Prostate gland (tissue), 2 donors: ENCODE results near the gene TEX54. TPM values are rescaled to one million over a fixed set of nuclear protein-coding genes. Genes with fewer than 3 reads are reported as not detected.

Experiments used
- DNase-seq: peaks from one replicate; pipeline ENCODE4 v3.0.0-alpha.2; 2019; ENCODE audit warnings: low spot score
- H3K27ac ChIP-seq, 2 donors: fragments of 200-600 bp; sonication (generic); 2 replicates each; pipeline ENCODE4 v1.5.1; 2017 to 2019
- H3K27me3 ChIP-seq: fragments of 200-600 bp; sonication (generic); replicated peaks from 2 replicates; pipeline ENCODE4 v1.5.1; 2019; ENCODE audit not compliant: insufficient read depth
- H3K36me3 ChIP-seq, 2 donors: fragments of 200-600 bp; sonication (generic); 1 replicate in 1 of 2; 2 replicates in 1 of 2; pipeline versions ENCODE4 v1.5.1 to v1.8.1; 2017 to 2019
- H3K4me1 ChIP-seq: fragments of 200-600 bp; sonication (generic); replicated peaks from 2 replicates; pipeline ENCODE4 v1.5.1; 2019
- H3K4me3 ChIP-seq, 2 donors: fragments of 200-600 bp; sonication (generic); 2 replicates each; pipeline ENCODE4 v1.5.1; 2017 to 2019
- H3K9me3 ChIP-seq: fragments of 200-600 bp; sonication (generic); 2 replicates; pipeline ENCODE4 v1.5.1; 2017
- CTCF ChIP-seq, 4 experiments: fragments of 200-600 bp in 2 of 4; fragments of 450-650 bp in 2 of 4; sonication (generic) in 2 of 4; IDR thresholded peaks; 1 replicate in 3 of 4; 2 replicates in 1 of 4; pipeline ENCODE4 v1.5.1; 2016 to 2019; ENCODE audit warnings: antibody characterized with exemption in 4 of 4, mild to moderate bottlenecking in 2 of 4, moderate library complexity in 2 of 4
- POLR2A ChIP-seq: fragments of 450-650 bp; IDR thresholded peaks from one replicate; pipeline ENCODE4 v1.6.1; 2016; ENCODE audit warnings: antibody characterized with exemption, mild to moderate bottlenecking
- POLR2AphosphoS5 ChIP-seq: sonication (generic); formaldehyde crosslinking; IDR thresholded peaks from one replicate; pipeline ENCODE4 v1.6.1; 2017; ENCODE audit warnings: antibody characterized with exemption
- WGBS: methylation state at CpG from one replicate; pipeline ENCODE4 v1.1.5; 2018; 5-methylcytosine and 5-hydroxymethylcytosine counted together
- intact Hi-C: fragments of 100-400 bp; cut with DNase I; formaldehyde crosslinking; loops from one replicate; pipeline ENCODE4 v1.14.2; 2022
- total RNA-seq, 2 donors: library from RNA; depleted of rRNA; stranded (reverse); fragments of >200 nt; gene quantifications; one replicate each; pipeline ENCODE4 v1.1.0, GENCODE V29; 2016

Gene TEX54
- total RNA-seq, 2 donors from 2014 or later, result not detected

DNA sequence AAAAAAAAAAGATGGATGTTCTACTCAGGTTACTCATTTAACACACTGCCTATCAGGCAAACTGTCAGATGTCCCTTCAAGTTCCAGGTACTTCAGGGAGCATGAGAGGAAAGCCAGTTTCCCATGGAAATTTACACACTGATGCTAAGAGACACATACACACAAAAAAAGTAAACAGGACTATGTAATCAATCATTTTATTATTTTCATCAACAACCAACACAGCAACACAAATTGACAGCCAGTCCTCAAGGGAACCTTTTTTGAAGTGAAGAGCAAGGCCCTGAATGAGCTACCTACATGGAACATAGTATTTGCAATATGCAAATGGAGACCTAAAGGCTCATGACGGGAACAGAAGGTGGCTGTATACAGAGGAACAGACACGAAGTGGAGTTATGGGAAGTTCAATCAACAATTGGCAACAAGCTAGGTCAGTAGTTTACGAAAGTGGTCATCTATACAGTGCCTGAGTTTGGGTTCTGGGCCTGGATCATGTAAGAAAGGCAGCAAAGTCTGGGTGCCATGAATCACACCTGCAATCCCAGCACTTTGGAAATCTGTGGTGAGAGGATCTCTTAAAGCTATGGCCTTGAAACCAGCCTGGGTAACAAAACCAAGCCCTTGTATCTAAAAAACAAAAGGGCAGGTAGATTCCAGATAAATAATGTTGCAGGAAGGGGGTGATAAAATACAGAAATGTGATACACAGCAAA, 19.3 kb upstream of the TEX54 start:
- Histone ChIP-seq H3K27me3 (no peaks in the 10 kb centered on the region), H3K4me3 (no peak overlapping the region), H3K36me3 (no peaks in the 10 kb centered on the region), H3K4me1 (peaks cover 9% of the 10 kb centered on the region), H3K9me3 (no peaks in the 10 kb centered on the region), H3K27ac (no peak overlapping the region)
- TF ChIP-seq CTCF (IDR thresholded peaks at IDR 0.05) (no peak), POLR2AphosphoS5 (no peak), POLR2A (no peak)
- intact Hi-C loops, result no loop called here
- no peak for DNase-seq
- WGBS, result 44% methylated on average over 3 of the region's 3 CpGs

GRCh38 chr11:62850911-62851806, 18.5 kb upstream of the TEX54 start:
- Histone ChIP-seq H3K27ac (no peak overlapping the region), H3K27me3 (no peaks in the 10 kb centered on the region), H3K36me3 (no peaks in the 10 kb centered on the region), H3K4me3 (no peak overlapping the region), H3K9me3 (no peaks in the 10 kb centered on the region), H3K4me1 (peaks cover 9% of the 10 kb centered on the region)
- TF ChIP-seq POLR2AphosphoS5, result no peak
- TF ChIP-seq CTCF (IDR thresholded peaks at IDR 0.05), result no peak
- TF ChIP-seq POLR2A, result no peak
- intact Hi-C loops, result no loop called here
- 70% methylated on average over 15 of the region's 15 CpGs for WGBS
- no peak for DNase-seq

- Histone ChIP-seq H3K4me3 (no peak overlapping the region), H3K27me3 (no peaks in the 10 kb centered on the region), H3K27ac (no peak overlapping the region), H3K9me3 (no peaks in the 10 kb centered on the region), H3K4me1 (peaks cover under 1% of the 10 kb centered on the region), H3K36me3 (no peaks in the 10 kb centered on the region)
- 93% methylated on average over 1 of the region's 1 CpG for WGBS
- TF ChIP-seq POLR2AphosphoS5 (no peak), CTCF (IDR thresholded peaks at IDR 0.05) (no peak), POLR2A (no peak)
- DNase-seq, result no peak
- intact Hi-C loops, result no loop called here
These were observed 15.2 kb upstream of the TEX54 start for GRCh38 chr11:62847767-62848314.

DNA sequence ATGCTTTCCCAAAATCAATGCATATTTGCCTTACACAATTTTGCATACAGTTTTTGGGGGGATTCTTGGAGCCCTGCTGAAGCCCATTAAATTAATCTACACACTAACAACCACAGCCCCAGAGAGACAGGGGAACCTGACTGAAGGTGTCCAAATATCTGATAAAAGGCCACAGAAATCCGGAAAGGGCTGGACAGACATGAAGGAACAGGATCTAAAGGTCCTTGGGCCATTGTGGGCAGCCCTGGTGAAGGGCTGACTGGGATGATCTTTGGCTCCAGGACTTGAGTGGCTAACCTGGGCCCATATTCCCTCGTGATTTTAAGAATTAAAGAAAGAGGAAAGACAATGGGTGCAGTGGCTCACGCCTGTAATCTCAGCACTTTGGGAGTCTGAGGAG, 13.5 kb upstream of the TEX54 start:
- intact Hi-C loops, result no loop called here
- H3K36me3 ChIP-seq, result no peaks in the 10 kb centered on the region
- no peak for DNase-seq
- H3K9me3 ChIP-seq, result no peaks in the 10 kb centered on the region
- H3K4me3 ChIP-seq, result no peak overlapping the region
- no peak overlapping the region for H3K27ac ChIP-seq
- H3K27me3 ChIP-seq, result no peaks in the 10 kb centered on the region
- 86% methylated on average over 3 of the region's 3 CpGs for WGBS
- TF ChIP-seq CTCF (IDR thresholded peaks at IDR 0.05) (no peak), POLR2AphosphoS5 (no peak), POLR2A (no peak)
- peaks cover 8% of the 10 kb centered on the region for H3K4me1 ChIP-seq
